Kidney (tissue), 14 donors: ENCODE results near the gene SEPTIN8. TPM values are rescaled to one million over a fixed set of nuclear protein-coding genes. Genes with fewer than 3 reads are reported as not detected.

Experiments used
- DNase-seq, 5 donors: peaks; one replicate each; pipeline ENCODE4 v3.0.0-alpha.2; 2013 to 2020
- FAIRE-seq: peaks from 2 replicates; lab custom pipeline; 2012; peaks lifted over from hg19 to GRCh38; lab: Jason Lieb, UNC
- H3K27ac ChIP-seq, 2 donors: one replicate each; pipeline ENCODE4 v1.7.0; 2013; ENCODE audit warnings: low read depth in 2 of 2, low read length in 2 of 2, inconsistent platforms in 1 of 2
- H3K27me3 ChIP-seq: one replicate; pipeline ENCODE4 v1.7.1; 2013; ENCODE audit warnings: low read length, inconsistent platforms; ENCODE audit not compliant: control insufficient read depth, insufficient read depth
- H3K36me3 ChIP-seq, 3 donors: one replicate each; pipeline versions ENCODE4 v1.7.0 to v1.7.1; 2013; ENCODE audit warnings: low read length in 3 of 3, control low read depth in 1 of 3, inconsistent platforms in 1 of 3; ENCODE audit not compliant: insufficient read depth in 3 of 3, control insufficient read depth in 2 of 3
- H3K4me1 ChIP-seq, 3 donors: one replicate each; pipeline versions ENCODE4 v1.7.0 to v1.7.1; 2013; ENCODE audit warnings: low read length in 3 of 3, inconsistent platforms in 1 of 3, low read depth in 1 of 3; ENCODE audit not compliant: control insufficient read depth in 2 of 3, insufficient read depth in 2 of 3
- H3K4me3 ChIP-seq, 3 donors: one replicate each; pipeline versions ENCODE4 v1.7.0 to v1.8.1; 2013; ENCODE audit warnings: low read length in 3 of 3, control low read depth in 1 of 3, inconsistent platforms in 1 of 3
- H3K9ac ChIP-seq, 3 donors: one replicate each; pipeline versions ENCODE4 v1.7.0 to v1.7.1; 2013; ENCODE audit warnings: low read length in 3 of 3, control low read depth in 1 of 3, inconsistent platforms in 1 of 3
- H3K9me3 ChIP-seq, 3 donors: one replicate each; pipeline versions ENCODE4 v1.7.0 to v1.7.1; 2013; ENCODE audit warnings: low read length in 3 of 3, control low read depth in 1 of 3, inconsistent platforms in 1 of 3; ENCODE audit not compliant: control insufficient read depth in 2 of 3, insufficient read depth in 1 of 3
- intact Hi-C: fragments of 100-400 bp; cut with DNase I; formaldehyde crosslinking; loops from one replicate; pipeline ENCODE4 v1.11.1; 2022
- polyA plus RNA-seq: library from polyadenylated mRNA; stranded (reverse); fragments of 350-450 nt; fragmentation: Illumina TruSeq; extraction: RNeasy Lipid Tissue Mini Kit (QIAGEN cat#74804); gene quantifications from one replicate; pipeline ENCODE4 v1.2.3, GENCODE V29; 2014; ENCODE audit warnings: low read depth, low replicate concordance; ENCODE audit not compliant: insufficient read depth
- total RNA-seq: library from RNA; stranded (reverse); fragmentation: NEBNext Ultra II Directional; extraction: Animal tissue kit (Norgen Biotek cat#: 25700); gene quantifications from one replicate; pipeline ENCODE4 v1.2.1, GENCODE V29; 2021
- TF ChIP-seq, protein P1 (sequence below): IDR thresholded peaks from 3 replicates; pipeline ENCODE4 v1.5.1; 2012; ENCODE audit warnings: mild to moderate bottlenecking, moderate library complexity, borderline replicate concordance; ENCODE audit not compliant: insufficient read depth; ENCODE audit errors: extremely low read depth
- donor health status: control.
- donor health status: control.
- donor health status: control.
- donor health status: control.
- donor health status: control.
- donor health status: DM: yes; HTN: yes; CAD: no.
- donor health status: Normal renal cell carcinoma (clear cell type).

SEPTIN8 gene
- total and polyA plus RNA-seq, 2 donors from 2014 or later: 24.9 to 54.4 TPM

- H3K4me3 ChIP-seq: no peak overlapping the region
- H3K27me3 ChIP-seq: no peaks in the 10 kb centered on the region
- TF ChIP-seq, protein P1, sequence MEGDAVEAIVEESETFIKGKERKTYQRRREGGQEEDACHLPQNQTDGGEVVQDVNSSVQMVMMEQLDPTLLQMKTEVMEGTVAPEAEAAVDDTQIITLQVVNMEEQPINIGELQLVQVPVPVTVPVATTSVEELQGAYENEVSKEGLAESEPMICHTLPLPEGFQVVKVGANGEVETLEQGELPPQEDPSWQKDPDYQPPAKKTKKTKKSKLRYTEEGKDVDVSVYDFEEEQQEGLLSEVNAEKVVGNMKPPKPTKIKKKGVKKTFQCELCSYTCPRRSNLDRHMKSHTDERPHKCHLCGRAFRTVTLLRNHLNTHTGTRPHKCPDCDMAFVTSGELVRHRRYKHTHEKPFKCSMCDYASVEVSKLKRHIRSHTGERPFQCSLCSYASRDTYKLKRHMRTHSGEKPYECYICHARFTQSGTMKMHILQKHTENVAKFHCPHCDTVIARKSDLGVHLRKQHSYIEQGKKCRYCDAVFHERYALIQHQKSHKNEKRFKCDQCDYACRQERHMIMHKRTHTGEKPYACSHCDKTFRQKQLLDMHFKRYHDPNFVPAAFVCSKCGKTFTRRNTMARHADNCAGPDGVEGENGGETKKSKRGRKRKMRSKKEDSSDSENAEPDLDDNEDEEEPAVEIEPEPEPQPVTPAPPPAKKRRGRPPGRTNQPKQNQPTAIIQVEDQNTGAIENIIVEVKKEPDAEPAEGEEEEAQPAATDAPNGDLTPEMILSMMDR: no peak
- H3K9me3 ChIP-seq: no peaks in the 10 kb centered on the region
- intact Hi-C loops: no loop called here
- no peak overlapping the region for H3K9ac ChIP-seq
- no peak overlapping the region for H3K27ac ChIP-seq
- FAIRE-seq (no peak), DNase-seq (no peak)
- peaks cover 5 to 27% (median 24%) of the 10 kb centered on the region in 3 donors for H3K4me1 ChIP-seq
- no peaks in the 10 kb centered on the region for H3K36me3 ChIP-seq
Observed at GRCh38 chr5:132774406-132774805, 2.6 kb downstream of the SEPTIN8 start.

- Histone ChIP-seq H3K36me3 (no peaks in the 10 kb centered on the region), H3K27ac (no peak overlapping the region), H3K9ac (no peak overlapping the region), H3K4me3 (no peak overlapping the region), H3K4me1 (peaks cover 5 to 27% (median 24%) of the 10 kb centered on the region in 3 donors), H3K9me3 (no peaks in the 10 kb centered on the region), H3K27me3 (no peaks in the 10 kb centered on the region)
- no peak for DNase-seq
- TF ChIP-seq, protein P1: no peak
- intact Hi-C loops: no loop called here
- FAIRE-seq: no peak
Observed at GRCh38 chr5:132773601-132774355, 3.3 kb downstream of the SEPTIN8 start.

- H3K36me3 ChIP-seq: no peaks in the 10 kb centered on the region
- H3K4me1 ChIP-seq: peaks cover 5 to 30% (median 22%) of the 10 kb centered on the region in 3 donors
- no peaks in the 10 kb centered on the region for H3K9me3 ChIP-seq
- no peaks in the 10 kb centered on the region for H3K27me3 ChIP-seq
- intact Hi-C loops: no loop called here
- DNase-seq (no peak), FAIRE-seq (no peak)
- H3K9ac ChIP-seq: no peak overlapping the region
- TF ChIP-seq, protein P1: no peak
- H3K27ac ChIP-seq: no peak overlapping the region
- H3K4me3 ChIP-seq: no peak overlapping the region
Observed at GRCh38 chr5:132773114-132773513, 3.9 kb downstream of the SEPTIN8 start.
